Measurements from ENCODE around the gene ZNF436. TPM values are rescaled to one million over a fixed set of nuclear protein-coding genes. Genes with fewer than 3 reads are reported as not detected.
A peak's percentile ranks its signal among the peaks of the same experiment; 100 is the strongest.
"Not testable (repeated sequence)": the region's sequence is repeated elsewhere in the genome, so short reads cannot be mapped to it uniquely, and the experiment has no call there.

The ZNF436 gene
- total and polyA plus RNA-seq, 2 donors (not counting 3 experiments of a cell fraction or from before 2014, with no cell fraction given) = 6.5 to 14.0 TPM

GRCh38 chr1:23376890-23377811 is 7.5 kb upstream of the ZNF436 start:
- Histone ChIP-seq H3K9ac (replicated peaks; ENCODE audit: extremely low read depth, insufficient read depth, low read length) (no peak overlapping the region), H3K36me3 (ENCODE audit: control insufficient read depth in 2 of 2, extremely low read depth in 1 of 2, insufficient read depth in 2 of 2, low read length in 2 of 2) (no peaks in the 10 kb centered on the region), H3K4me1 (ENCODE audit: control insufficient read depth, extremely low read depth, insufficient read depth, low read length) (peaks cover 10% of the 10 kb centered on the region), H3K9me3 (replicated peaks; ENCODE audit: control insufficient read depth, insufficient read depth, low read length) (no peaks in the 10 kb centered on the region), H3K4me2 (ENCODE audit: insufficient read depth, low read length) (no peak overlapping the region), H3K27me3 (ENCODE audit: control insufficient read depth in 2 of 2, insufficient read depth in 2 of 2, low read length in 2 of 2) (no peaks in the 10 kb centered on the region), H4K20me1 (replicated peaks; ENCODE audit: control insufficient read depth, extremely low read depth, insufficient read depth, low read length) (no peaks in the 10 kb centered on the region), H3K4me3 (replicated peaks in 1 of 3; ENCODE audit: insufficient read depth in 1 of 3, low read depth in 1 of 3, low read length in 3 of 3) (no peak overlapping the region), H2AFZ (ENCODE audit: low read depth, low read length) (no peak overlapping the region), H3K9me1 (replicated peaks; ENCODE audit: control insufficient read depth, extremely low read depth, insufficient read depth, low read length) (no peaks in the 10 kb centered on the region), H3K27ac (ENCODE audit: insufficient read depth, low read depth, low read length) (peak overlapping the region; percentile 42), H3K79me2 (ENCODE audit: control insufficient read depth, insufficient read depth, low read length) (no peaks in the 10 kb centered on the region)
- DNase-seq (ENCODE audit: low read depth, low spot score) (peak; percentile 67), FAIRE-seq (peak; percentile 81)
- dilution Hi-C loops (cut with MboI; ENCODE audit: extremely low pct_ligation_motif_present, low sequenced_read_pairs) (no loop called here), intact Hi-C loops (cut with micrococcal nuclease) (no loop called here)
- TSS peak; percentile 78 for BruUV-seq (replicated peaks)
- TF ChIP-seq POLR2AphosphoS5 (IDR thresholded peaks at IDR 0.05; ENCODE audit: insufficient read depth, low read depth, low read length) (no peak), FOS (IDR thresholded peaks at IDR 0.05; ENCODE audit: borderline replicate concordance, insufficient read depth, low read length) (peak; percentile 80), JUN (IDR thresholded peaks at IDR 0.05; ENCODE audit: borderline replicate concordance, insufficient read depth, insufficient read length, low read depth) (peak; percentile 53)
- ChIA-PET POLR2A (interaction anchor here (1.1 kb wide), 1 partner anchor 9 kb away, joined by 5 read pairs; no protein-coding TSS in a partner anchor), CTCF (interaction anchor here (0.8 to 2.4 kb wide), 2 partner anchors 17 to 26 kb away, joined by 4 to 10 read pairs; no protein-coding TSS in a partner anchor)

- FAIRE-seq; H2AFZ ChIP-seq (ENCODE audit: low read depth, low read length); DNase-seq (ENCODE audit: low read depth, low spot score); intact Hi-C loops (cut with micrococcal nuclease); H3K9me3 ChIP-seq (replicated peaks; ENCODE audit: control insufficient read depth, insufficient read depth, low read length); H3K36me3 ChIP-seq (ENCODE audit: control insufficient read depth in 2 of 2, extremely low read depth in 1 of 2, insufficient read depth in 2 of 2, low read length in 2 of 2); H3K4me2 ChIP-seq (ENCODE audit: insufficient read depth, low read length); H3K79me2 ChIP-seq (ENCODE audit: control insufficient read depth, insufficient read depth, low read length); H3K9ac ChIP-seq (replicated peaks; ENCODE audit: extremely low read depth, insufficient read depth, low read length); H3K27me3 ChIP-seq (ENCODE audit: control insufficient read depth in 2 of 2, insufficient read depth in 2 of 2, low read length in 2 of 2); H3K4me3 ChIP-seq (replicated peaks in 1 of 3; ENCODE audit: insufficient read depth in 1 of 3, low read depth in 1 of 3, low read length in 3 of 3); H4K20me1 ChIP-seq (replicated peaks; ENCODE audit: control insufficient read depth, extremely low read depth, insufficient read depth, low read length); H3K9me1 ChIP-seq (replicated peaks; ENCODE audit: control insufficient read depth, extremely low read depth, insufficient read depth, low read length); H3K27ac ChIP-seq (ENCODE audit: insufficient read depth, low read depth, low read length); dilution Hi-C loops (cut with MboI; ENCODE audit: extremely low pct_ligation_motif_present, low sequenced_read_pairs); BruUV-seq (replicated peaks): not testable (repeated sequence)
- CTCF ChIA-PET = interaction anchor here (1.5 to 1.6 kb wide), 2 partner anchors 14 to 29 kb away, joined by 3 to 4 read pairs; no protein-coding TSS in a partner anchor
- H3K4me1 ChIP-seq (ENCODE audit: control insufficient read depth, extremely low read depth, insufficient read depth, low read length) = peaks cover 31% of the 10 kb centered on the region
- POLR2A ChIA-PET = interaction anchor here (0.8 kb wide), 1 partner anchor 30 kb away, joined by 3 read pairs; no protein-coding TSS in a partner anchor
Measured at GRCh38 chr1:23374079-23374735, 4.6 kb upstream of the ZNF436 start.
